ENCODE results near the gene PHF5A.

PHF5A gene

GRCh38 chr22:41468381-41469217 lies at the start of gene PHF5A, which contains the start of gene ACO2:
PHF5A (minus strand) TSS chr22:41468692; CDS start chr22:41468653, 39 bp downstream.
ACO2 (plus strand) TSS chr22:41469117; CDS start chr22:41469147, 30 bp downstream.
- DNase-seq: peak; percentile 97

GRCh38 chr22:41518048-41518347 lies 49.5 kb upstream of the PHF5A start:
- no peak for DNase-seq

- DNase-seq: peak; percentile 54
Measured at GRCh38 chr22:41517172-41518047, 48.9 kb upstream of the PHF5A start.

GRCh38 chr22:41516462-41516861 lies 48.0 kb upstream of the PHF5A start:
- no peak for DNase-seq

- DNase-seq: no peak
Measured at GRCh38 chr22:41513391-41513790, 44.9 kb upstream of the PHF5A start.

GRCh38 chr22:41512421-41513194 lies 44.1 kb upstream of the PHF5A start:
- DNase-seq: no peak

- DNase-seq: no peak
Measured at GRCh38 chr22:41511521-41511968, 43.1 kb upstream of the PHF5A start.

- DNase-seq: no peak
Measured at GRCh38 chr22:41508770-41509170, 40.3 kb upstream of the PHF5A start.

- no peak for DNase-seq
Measured at GRCh38 chr22:41507330-41508063, 39.0 kb upstream of the PHF5A start.

GRCh38 chr22:41505511-41506220 lies 37.2 kb upstream of the PHF5A start:
- no peak for DNase-seq

- no peak for DNase-seq
Measured at GRCh38 chr22:41504816-41505215, 36.3 kb upstream of the PHF5A start.

- no peak for DNase-seq
Measured at GRCh38 chr22:41504397-41504796, 35.9 kb upstream of the PHF5A start.

- peak; percentile 21 for DNase-seq
Measured at GRCh38 chr22:41501209-41501608, 32.7 kb upstream of the PHF5A start.

GRCh38 chr22:41500303-41500702 lies 31.8 kb upstream of the PHF5A start:
- no peak for DNase-seq

- no peak for DNase-seq
Measured at GRCh38 chr22:41499624-41500280, 31.3 kb upstream of the PHF5A start.

GRCh38 chr22:41498303-41498835 lies 29.9 kb upstream of the PHF5A start:
- DNase-seq: no peak

- no peak for DNase-seq
Measured at GRCh38 chr22:41491374-41492100, 23.0 kb upstream of the PHF5A start.

- no peak for DNase-seq
Measured at GRCh38 chr22:41488596-41489385, 20.3 kb upstream of the PHF5A start.

GRCh38 chr22:41488076-41488475 lies 19.6 kb upstream of the PHF5A start:
- no peak for DNase-seq

Measured in CD4-positive, alpha-beta T cell treated with Interleukin-6 for 4 hours (primary cell).